Measurements from ENCODE around the gene FBXL17.

DNA sequence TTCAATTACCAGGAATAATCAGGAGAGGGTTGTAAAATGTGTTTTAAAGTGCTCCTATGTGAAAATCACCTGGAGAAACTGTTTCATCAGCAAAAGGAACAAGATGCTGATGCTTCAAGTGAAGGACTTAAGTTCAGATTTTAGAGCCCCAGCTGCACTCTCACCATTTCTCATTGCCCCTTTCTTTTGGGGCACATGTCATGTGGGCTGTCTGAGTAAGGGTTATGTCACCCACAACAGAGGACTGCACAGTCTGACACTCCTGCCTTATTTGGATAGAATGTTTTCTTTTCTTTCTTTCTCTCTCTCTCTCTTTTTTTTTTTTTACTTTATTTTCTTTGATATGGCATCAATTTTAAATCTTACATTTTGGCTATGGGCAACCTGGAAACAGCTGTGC is 507.1 kb downstream of the FBXL17 start:
- TF ChIP-seq, protein P1, sequence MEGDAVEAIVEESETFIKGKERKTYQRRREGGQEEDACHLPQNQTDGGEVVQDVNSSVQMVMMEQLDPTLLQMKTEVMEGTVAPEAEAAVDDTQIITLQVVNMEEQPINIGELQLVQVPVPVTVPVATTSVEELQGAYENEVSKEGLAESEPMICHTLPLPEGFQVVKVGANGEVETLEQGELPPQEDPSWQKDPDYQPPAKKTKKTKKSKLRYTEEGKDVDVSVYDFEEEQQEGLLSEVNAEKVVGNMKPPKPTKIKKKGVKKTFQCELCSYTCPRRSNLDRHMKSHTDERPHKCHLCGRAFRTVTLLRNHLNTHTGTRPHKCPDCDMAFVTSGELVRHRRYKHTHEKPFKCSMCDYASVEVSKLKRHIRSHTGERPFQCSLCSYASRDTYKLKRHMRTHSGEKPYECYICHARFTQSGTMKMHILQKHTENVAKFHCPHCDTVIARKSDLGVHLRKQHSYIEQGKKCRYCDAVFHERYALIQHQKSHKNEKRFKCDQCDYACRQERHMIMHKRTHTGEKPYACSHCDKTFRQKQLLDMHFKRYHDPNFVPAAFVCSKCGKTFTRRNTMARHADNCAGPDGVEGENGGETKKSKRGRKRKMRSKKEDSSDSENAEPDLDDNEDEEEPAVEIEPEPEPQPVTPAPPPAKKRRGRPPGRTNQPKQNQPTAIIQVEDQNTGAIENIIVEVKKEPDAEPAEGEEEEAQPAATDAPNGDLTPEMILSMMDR (IDR thresholded peaks at IDR 0.05; ENCODE audit: insufficient read depth, low read length, poor library complexity, severe bottlenecking), result no peak
- TF ChIP-seq EZH2phosphoT487 (conservative IDR thresholded peaks at IDR 0.05; ENCODE audit: low read length), result no peak

All from SU-DHL-6 (cell line).